ENCODE results near the gene CAPSL.

DNA sequence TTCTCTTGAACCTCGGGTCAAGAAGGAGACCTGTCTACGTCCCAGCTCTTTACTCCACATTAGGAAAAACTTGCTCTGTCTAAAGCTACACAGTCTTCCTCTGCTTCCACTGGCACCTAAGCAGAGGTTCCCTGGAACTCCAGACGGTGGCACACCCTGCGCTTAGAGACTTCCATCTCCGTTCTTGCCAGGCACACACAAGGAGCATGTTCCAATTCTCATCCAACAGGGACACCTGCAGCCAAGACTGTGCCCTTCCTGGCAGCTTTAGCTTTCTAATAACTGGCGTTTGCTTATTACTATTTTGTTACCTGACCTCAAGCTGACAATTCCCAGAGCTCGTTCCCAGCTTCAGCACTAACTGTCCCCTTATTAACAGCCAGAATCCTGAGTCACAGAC lies 16.0 kb downstream of the CAPSL start:
- TF ChIP-seq POLR2AphosphoS5 (IDR thresholded peaks at IDR 0.05) (no peak), CTCF (IDR thresholded peaks at IDR 0.05) (no peak), POLR2A (IDR thresholded peaks at IDR 0.05) (no peak)
